ENCODE data around the gene DNAL1.

DNA sequence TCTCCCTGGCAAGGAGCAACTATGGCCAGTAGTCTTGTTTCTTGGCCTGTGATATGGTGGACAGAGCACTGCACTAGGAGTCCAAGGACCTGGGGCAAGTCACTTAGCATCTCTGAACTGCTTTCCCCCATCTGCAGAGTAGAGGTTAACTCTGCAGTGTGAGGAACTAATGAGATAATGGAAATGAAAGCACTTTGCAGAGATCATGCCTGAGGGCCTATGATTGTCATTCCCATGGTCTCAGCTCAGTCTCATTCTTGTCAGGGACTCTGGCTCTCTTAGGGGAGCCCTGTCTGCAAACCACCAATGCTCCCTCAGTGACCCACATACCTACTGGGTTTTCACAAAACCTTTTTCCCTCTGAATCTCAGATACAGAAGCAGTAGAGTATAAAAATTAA, 75.8 kb downstream of the DNAL1 start:
- TF ChIP-seq, protein P1, sequence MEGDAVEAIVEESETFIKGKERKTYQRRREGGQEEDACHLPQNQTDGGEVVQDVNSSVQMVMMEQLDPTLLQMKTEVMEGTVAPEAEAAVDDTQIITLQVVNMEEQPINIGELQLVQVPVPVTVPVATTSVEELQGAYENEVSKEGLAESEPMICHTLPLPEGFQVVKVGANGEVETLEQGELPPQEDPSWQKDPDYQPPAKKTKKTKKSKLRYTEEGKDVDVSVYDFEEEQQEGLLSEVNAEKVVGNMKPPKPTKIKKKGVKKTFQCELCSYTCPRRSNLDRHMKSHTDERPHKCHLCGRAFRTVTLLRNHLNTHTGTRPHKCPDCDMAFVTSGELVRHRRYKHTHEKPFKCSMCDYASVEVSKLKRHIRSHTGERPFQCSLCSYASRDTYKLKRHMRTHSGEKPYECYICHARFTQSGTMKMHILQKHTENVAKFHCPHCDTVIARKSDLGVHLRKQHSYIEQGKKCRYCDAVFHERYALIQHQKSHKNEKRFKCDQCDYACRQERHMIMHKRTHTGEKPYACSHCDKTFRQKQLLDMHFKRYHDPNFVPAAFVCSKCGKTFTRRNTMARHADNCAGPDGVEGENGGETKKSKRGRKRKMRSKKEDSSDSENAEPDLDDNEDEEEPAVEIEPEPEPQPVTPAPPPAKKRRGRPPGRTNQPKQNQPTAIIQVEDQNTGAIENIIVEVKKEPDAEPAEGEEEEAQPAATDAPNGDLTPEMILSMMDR (IDR thresholded peaks at IDR 0.05), result no peak
- no peak for TF ChIP-seq POLR2A (IDR thresholded peaks at IDR 0.05)
- no peak for TF ChIP-seq EP300 (IDR thresholded peaks at IDR 0.05)
